Neural cell (in vitro differentiated cells): Measurements from ENCODE around the gene FUT8. TPM values are rescaled to one million over a fixed set of nuclear protein-coding genes. Genes with fewer than 3 reads are reported as not detected.
A peak's percentile ranks its signal among the peaks of the same experiment; 100 is the strongest.

Experiments
- H2AFZ ChIP-seq: fragments of 200-600, 300-800 bp; sonication (generic), shearing (Covaris generic); 2 replicates; pipeline ENCODE4 v1.6.0; 2014; ENCODE audit warnings: low read depth, mild to moderate bottlenecking, antibody characterized with exemption, low read length, moderate library complexity
- H3F3A ChIP-seq: fragments of 200-600 bp; shearing (Covaris generic); 2 replicates; pipeline ENCODE4 v1.6.1; 2016; ENCODE audit warnings: mild to moderate bottlenecking, moderate library complexity, mixed read lengths, antibody characterized with exemption, low read length; ENCODE audit not compliant: insufficient read depth, poor library complexity, severe bottlenecking
- H3K27ac ChIP-seq: fragments of 200-600, 300-800 bp; sonication (generic), shearing (Covaris generic); 2 replicates; pipeline ENCODE4 v1.5.1; 2014; ENCODE audit warnings: mild to moderate bottlenecking, low read length, moderate library complexity
- H3K27me3 ChIP-seq: fragments of 300-800, 200-600 bp; sonication (generic), shearing (Covaris generic); 2 replicates; pipeline ENCODE4 v1.6.0; 2014; ENCODE audit warnings: mild to moderate bottlenecking, low read depth, low read length, moderate library complexity; ENCODE audit not compliant: insufficient read depth
- H3K36me3 ChIP-seq: fragments of 300-800, 200-600 bp; sonication (generic), shearing (Covaris generic); 2 replicates; pipeline ENCODE4 v1.5.1; 2014; ENCODE audit warnings: mild to moderate bottlenecking, antibody characterized with exemption, low read length, moderate library complexity; ENCODE audit not compliant: insufficient read depth
- H3K4me2 ChIP-seq: fragments of 300-800, 200-600 bp; sonication (generic), shearing (Covaris generic); 2 replicates; pipeline ENCODE4 v1.6.0; 2014; ENCODE audit warnings: mild to moderate bottlenecking, low read length
- H3K4me3 ChIP-seq: fragments of 300-800, 200-600 bp; sonication (generic), shearing (Covaris generic); 2 replicates; pipeline ENCODE4 v1.5.1; 2014; ENCODE audit warnings: mild to moderate bottlenecking, low read length, moderate library complexity
- H3K79me2 ChIP-seq: fragments of 200-600 bp; shearing (Covaris generic); replicated peaks from 2 replicates; pipeline ENCODE4 v1.6.0; 2014; ENCODE audit warnings: mild to moderate bottlenecking, low read length, moderate library complexity; ENCODE audit not compliant: insufficient read depth
- H3K9ac ChIP-seq: fragments of 300-800, 200-600 bp; sonication (generic), shearing (Covaris generic); 2 replicates; pipeline ENCODE4 v1.6.1; 2016; ENCODE audit warnings: mild to moderate bottlenecking, low read length, mixed read lengths
- H3K9me2 ChIP-seq: fragments of 200-600 bp; shearing (Covaris generic); 2 replicates; pipeline ENCODE4 v1.6.1; 2016; ENCODE audit warnings: mild to moderate bottlenecking, low read length, mixed read lengths; ENCODE audit not compliant: insufficient read depth
- H3K9me3 ChIP-seq: fragments of 200-600, 300-800 bp; sonication (generic), shearing (Covaris generic); 2 replicates; pipeline ENCODE4 v1.6.1; 2016; ENCODE audit warnings: mild to moderate bottlenecking, mixed run types, low read length, moderate library complexity, mixed read lengths
- H4K20me1 ChIP-seq: fragments of 200-600 bp; shearing (Covaris generic); 2 replicates; pipeline ENCODE4 v1.6.1; 2016; ENCODE audit warnings: mild to moderate bottlenecking, mixed run types; ENCODE audit not compliant: insufficient read depth
- CTCF ChIP-seq: fragments of 450-650 bp; IDR thresholded peaks from 2 replicates; pipeline ENCODE4 v1.5.1; 2014; ENCODE audit warnings: antibody characterized with exemption, mild to moderate bottlenecking, moderate library complexity; ENCODE audit not compliant: poor library complexity, severe bottlenecking
- EP300 ChIP-seq: fragments of 450-650 bp; conservative IDR thresholded peaks from 2 replicates; pipeline ENCODE4 v1.6.1; 2014; ENCODE audit warnings: antibody characterized with exemption, mild to moderate bottlenecking, moderate library complexity; ENCODE audit not compliant: poor library complexity, severe bottlenecking
- EZH2 ChIP-seq: fragments of 200-600, 300-800 bp; shearing (Covaris generic), sonication (generic); IDR thresholded peaks from 2 replicates; pipeline ENCODE4 v1.6.1; 2014; ENCODE audit warnings: antibody characterized with exemption, low read length, borderline replicate concordance, mild to moderate bottlenecking; ENCODE audit not compliant: insufficient read depth, poor library complexity, severe bottlenecking
- MXI1 ChIP-seq: fragments of 450-650 bp; conservative IDR thresholded peaks from 2 replicates; pipeline ENCODE4 v1.6.1; 2014; ENCODE audit warnings: antibody characterized with exemption, mild to moderate bottlenecking; ENCODE audit not compliant: poor library complexity, severe bottlenecking
- POLR2AphosphoS5 ChIP-seq: IDR thresholded peaks from 2 replicates; pipeline ENCODE4 v1.6.1; 2012
- RAD21 ChIP-seq: fragments of 450-650 bp; conservative IDR thresholded peaks from 2 replicates; pipeline ENCODE4 v1.6.1; 2014; ENCODE audit warnings: antibody characterized with exemption, mild to moderate bottlenecking, moderate library complexity
- REST ChIP-seq: IDR thresholded peaks from 2 replicates; pipeline ENCODE4 v1.6.1; 2012; ENCODE audit warnings: borderline replicate concordance
- SMC3 ChIP-seq: fragments of 450-650 bp; conservative IDR thresholded peaks from 2 replicates; pipeline ENCODE4 v1.6.1; 2014; ENCODE audit warnings: antibody characterized with exemption, mild to moderate bottlenecking, moderate library complexity; ENCODE audit not compliant: poor library complexity
- TAF1 ChIP-seq: IDR thresholded peaks from 2 replicates; pipeline ENCODE4 v1.6.1; 2012; ENCODE audit warnings: low read depth
- polyA plus RNA-seq: library from polyadenylated mRNA; depleted of rRNA; stranded (reverse); fragments of >200 nt; gene quantifications from 2 replicates; pipeline ENCODE4 v1.2.3, GENCODE V29; 2014

The FUT8 gene
- polyA plus RNA-seq, 1 donor from 2014 or later = 72.8 TPM

- Histone ChIP-seq H3K36me3 (no peaks in the 10 kb centered on the region), H3K9ac (no peak overlapping the region)
Observed at GRCh38 chr14:65788876-65789275, 376.3 kb downstream of the FUT8 start.

GRCh38 chr14:65789363-65789762, 376.8 kb downstream of the FUT8 start:
- TF ChIP-seq MXI1 (no peak), TAF1 (no peak), EP300 (no peak), EZH2 (no peak), SMC3 (no peak), POLR2AphosphoS5 (no peak), REST (no peak), RAD21 (no peak), CTCF (no peak)
- Histone ChIP-seq H3K27me3 (no peaks in the 10 kb centered on the region), H3K9me2 (no peaks in the 10 kb centered on the region), H4K20me1 (no peaks in the 10 kb centered on the region), H3K4me3 (no peak overlapping the region), H2AFZ (no peak overlapping the region), H3K9me3 (no peaks in the 10 kb centered on the region), H3K9ac (peak overlapping the region; percentile 12), H3F3A (no peaks in the 10 kb centered on the region), H3K36me3 (no peaks in the 10 kb centered on the region), H3K4me2 (no peak overlapping the region), H3K79me2 (no peaks in the 10 kb centered on the region), H3K27ac (peak overlapping the region; percentile 66)

More at GRCh38 chr14:65788876-65789275, 376.3 kb downstream of the FUT8 start:
- Histone ChIP-seq H3K4me3 (no peak overlapping the region), H3K27me3 (no peaks in the 10 kb centered on the region), H3K9me3 (no peaks in the 10 kb centered on the region), H3K79me2 (no peaks in the 10 kb centered on the region), H3K27ac (no peak overlapping the region), H2AFZ (no peak overlapping the region), H3K9me2 (no peaks in the 10 kb centered on the region), H3K4me2 (no peak overlapping the region), H3F3A (no peaks in the 10 kb centered on the region), H4K20me1 (no peaks in the 10 kb centered on the region)
- no peak for TF ChIP-seq REST
